K562 (cell line): ENCODE results near the gene VASH2. TPM values are rescaled to one million over a fixed set of nuclear protein-coding genes. Genes with fewer than 3 reads are reported as not detected.

Experiments used
- BCLAF1 ChIP-seq, 2 experiments: fragments of 450-650 bp in 1 of 2; IDR thresholded peaks; 2 replicates each; pipeline ENCODE4 v1.6.1; 2011 to 2017; ENCODE audit warnings: low read depth in 2 of 2, antibody characterized with exemption in 1 of 2, borderline replicate concordance in 1 of 2, low read length in 1 of 2, mild to moderate bottlenecking in 1 of 2, mixed read lengths in 1 of 2; ENCODE audit not compliant: control insufficient read depth in 1 of 2
- CCNT2 ChIP-seq: IDR thresholded peaks from 2 replicates; pipeline ENCODE4 v1.6.1; 2011; ENCODE audit warnings: borderline replicate concordance, low read depth, mild to moderate bottlenecking, moderate library complexity, mixed read lengths, low read length; ENCODE audit not compliant: insufficient read length; ENCODE audit errors: extremely low read depth
- CREM ChIP-seq: IDR thresholded peaks from 2 replicates; pipeline ENCODE4 v1.6.1; 2014; ENCODE audit warnings: antibody characterized with exemption, low read depth
- FOXP4 ChIP-seq: sonication (generic); formaldehyde crosslinking; IDR thresholded peaks from 2 replicates; pipeline ENCODE4 v1.8.0; 2022; ENCODE audit warnings: mild to moderate bottlenecking, missing genetic modification reagents, borderline replicate concordance
- HMG20B ChIP-seq: fragments of 250-450 bp; sonication (Bioruptor Pico); IDR thresholded peaks from 2 replicates; pipeline ENCODE4 v1.5.0; 2021; ENCODE audit warnings: mild to moderate bottlenecking
- KAT8 ChIP-seq: fragments of 450-650 bp; IDR thresholded peaks from 2 replicates; pipeline ENCODE4 v1.6.1; 2016; ENCODE audit warnings: low read depth, mild to moderate bottlenecking
- MITF ChIP-seq: IDR thresholded peaks from 2 replicates; pipeline ENCODE4 v1.6.1; 2014; ENCODE audit warnings: antibody characterized with exemption
- PKNOX1 ChIP-seq: fragments of 450-650 bp; IDR thresholded peaks from 2 replicates; pipeline ENCODE4 v1.6.1; 2016
- STAT5B ChIP-seq: fragments of 250-450 bp; sonication (Bioruptor Pico); IDR thresholded peaks from 2 replicates; pipeline ENCODE4 v1.8.0; 2021; ENCODE audit warnings: mild to moderate bottlenecking, inconsistent platforms
- ZEB2 ChIP-seq: fragments of 450-650 bp; IDR thresholded peaks from 2 replicates; pipeline ENCODE4 v1.6.1; 2016
- ZKSCAN3 ChIP-seq: fragments of 250-450 bp; sonication (Bioruptor Pico); IDR thresholded peaks from 2 replicates; pipeline ENCODE4 v1.4.0; 2020
- ZNF121 ChIP-seq: sonication (generic); formaldehyde crosslinking; conservative IDR thresholded peaks from 2 replicates; pipeline ENCODE4 v1.8.0; 2022; ENCODE audit warnings: missing genetic modification reagents
- ZNF134 ChIP-seq: fragments of 250-450 bp; sonication (Bioruptor Pico); conservative IDR thresholded peaks from 2 replicates; pipeline ENCODE4 v1.4.0; 2020
- ZNF277 ChIP-seq: fragments of 250-450 bp; sonication (Bioruptor Pico); IDR thresholded peaks from 2 replicates; pipeline ENCODE4 v1.8.0; 2022; ENCODE audit warnings: inconsistent platforms, mild to moderate bottlenecking, moderate library complexity, borderline replicate concordance
- ZNF408 ChIP-seq: fragments of 250-450 bp; sonication (Bioruptor Pico); IDR thresholded peaks from 2 replicates; pipeline ENCODE4 v1.4.0; 2020; ENCODE audit warnings: low read depth, mild to moderate bottlenecking, moderate library complexity
- polyA plus RNA-seq, 8 experiments: library from polyadenylated mRNA; depleted of rRNA in 4 of 8; stranded (reverse) in 5 of 8; unstranded in 3 of 8; fragments of >200 nt; fragmentation: Nextera tagmentation in 2 of 8; fragmentation: Illumina TruSeq in 1 of 8; extraction: Ambion mirVana in 2 of 8; extraction: Trizol in 1 of 8; gene quantifications; 2 replicates each; pipeline versions ENCODE4 v1.2.1 to v1.2.3, GENCODE V29; 2011 to 2014; ENCODE audit warnings: inconsistent platforms in 1 of 8, missing spikeins in 1 of 8
- total RNA-seq, 7 experiments: library from RNA; depleted of rRNA in 6 of 7; stranded (reverse); fragments of >200 nt in 6 of 7; fragmentation: Illumina TruSeq in 2 of 7; extraction: Trizol in 2 of 7; gene quantifications; 2 replicates each; pipeline versions ENCODE4 v1.2.1 to v1.2.3, GENCODE V29; 2011 to 2021; ENCODE audit warnings: low replicate concordance in 1 of 7

VASH2 gene
- total and polyA plus RNA-seq, 9 of the 15 experiments (the other 6 are each of a cell fraction or from before 2014, with no cell fraction given), result 0.04 to 0.40 (median 0.10) TPM; not detected in 1

- TF ChIP-seq CCNT2 (peak; percentile 73), FOXP4 (CRISPR knock-in tag) (no peak), ZNF121 (CRISPR knock-in tag) (no peak), MITF (0 out of 2 replicates have a peak, but pooled peaks have one; percentile 23), ZNF277 (no peak), HMG20B (CRISPR knock-in tag) (no peak), ZNF408 (CRISPR knock-in tag) (no peak), ZKSCAN3 (CRISPR knock-in tag) (no peak), BCLAF1 (IDR thresholded peaks at IDR 0.05; ENCODE audit: borderline replicate concordance in 1 of 2, control insufficient read depth in 1 of 2, low read depth in 2 of 2, low read length in 1 of 2) (0 out of 4 replicates have a peak, but pooled peaks of 1 of the 2 experiments have one; percentile 49), ZEB2 (no peak), ZNF134 (CRISPR knock-in tag) (0 out of 2 replicates have a peak, but pooled peaks have one; percentile 32), KAT8 (no peak), STAT5B (CRISPR knock-in tag) (no peak), CREM (peak; percentile 80), PKNOX1 (peak; percentile 62)
These were observed 65.0 kb downstream of the VASH2 start, which contains the start of gene ANGEL2 (continued) for GRCh38 chr1:213015099-213016050.
